Activated gamma-delta T cell treated with anti-CD3 and anti-CD28 coated beads, Interleukin-2, amount 50 U/mL, for 16 hours (primary cell): Measurements from ENCODE around the gene R3HCC1L.
"Not testable (repeated sequence)": the region's sequence is repeated elsewhere in the genome, so short reads cannot be mapped to it uniquely, and the experiment has no call there.

Experiments used
- DNase-seq: peaks from one replicate; pipeline ENCODE4 v3.0.0-alpha.2; 2020; ENCODE audit warnings: low read depth

R3HCC1L gene

DNA sequence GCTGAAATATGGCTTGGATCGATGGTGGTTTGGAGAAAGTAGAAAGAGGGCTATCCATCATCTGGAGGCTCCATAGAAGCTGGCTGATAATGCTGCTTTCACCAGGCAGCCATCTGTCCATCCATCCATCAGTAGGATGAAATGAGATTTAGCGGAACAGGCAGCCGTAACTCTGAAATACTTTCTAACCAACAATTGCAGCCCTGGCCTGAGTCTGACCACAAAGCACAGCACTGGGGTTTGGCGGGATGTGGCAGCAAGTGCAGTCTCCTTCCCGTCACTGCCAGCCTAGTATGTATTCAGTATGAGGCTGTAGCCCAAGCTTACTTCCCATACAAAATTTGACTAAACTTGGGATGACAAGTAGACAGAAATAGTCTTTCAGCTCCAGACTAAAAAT, 38.0 kb downstream of the R3HCC1L start:
- DNase-seq, result no peak

DNA sequence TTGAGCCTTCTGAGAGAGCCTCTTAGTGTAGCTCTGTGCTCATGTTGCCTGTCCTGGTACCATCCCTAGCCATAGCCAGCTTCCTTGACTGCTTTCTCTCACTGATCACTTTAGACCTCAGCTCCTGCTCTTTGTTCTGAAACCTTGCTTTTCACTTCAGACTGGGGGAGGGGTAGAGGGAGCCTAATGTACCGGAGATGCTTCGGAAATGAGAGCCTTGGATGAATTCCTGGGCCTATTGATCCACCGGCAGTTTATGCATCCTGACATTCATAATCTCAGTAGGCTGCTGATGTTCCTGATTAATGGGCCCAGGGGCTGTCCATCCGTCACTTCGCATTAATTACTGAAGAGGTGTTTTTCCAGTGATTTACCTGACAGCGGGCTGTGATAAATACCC, 38.8 kb downstream of the R3HCC1L start:
- DNase-seq, result no peak

DNA sequence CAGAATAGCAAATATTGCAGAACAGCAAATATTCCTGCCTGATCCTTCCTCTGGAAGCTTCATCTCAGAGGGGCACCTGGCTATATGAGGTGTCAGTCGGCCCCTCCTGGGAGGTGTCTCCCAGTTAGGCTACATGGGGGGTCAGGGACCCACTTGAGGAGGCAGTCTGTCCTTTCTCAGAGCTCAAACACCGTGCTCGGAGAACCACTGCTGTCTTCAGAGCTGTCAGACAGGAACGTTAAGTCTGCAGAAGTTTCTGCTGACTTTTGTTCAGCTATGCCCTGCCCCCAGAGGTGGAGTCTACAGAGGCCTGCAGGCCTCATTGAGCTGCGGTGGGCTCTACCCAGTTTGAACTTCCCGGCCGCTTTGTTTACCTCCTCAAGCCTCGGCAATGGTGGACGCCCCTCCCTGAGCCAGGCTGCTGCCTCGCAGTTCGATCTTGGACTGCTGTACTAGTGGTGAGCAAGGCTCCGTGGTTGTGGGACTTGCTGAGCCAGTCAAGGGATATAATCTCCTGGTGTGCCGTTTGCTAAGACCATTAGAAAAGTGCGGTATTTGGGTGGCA, 48.0 kb downstream of the R3HCC1L start:
- not testable (repeated sequence) for DNase-seq

DNA sequence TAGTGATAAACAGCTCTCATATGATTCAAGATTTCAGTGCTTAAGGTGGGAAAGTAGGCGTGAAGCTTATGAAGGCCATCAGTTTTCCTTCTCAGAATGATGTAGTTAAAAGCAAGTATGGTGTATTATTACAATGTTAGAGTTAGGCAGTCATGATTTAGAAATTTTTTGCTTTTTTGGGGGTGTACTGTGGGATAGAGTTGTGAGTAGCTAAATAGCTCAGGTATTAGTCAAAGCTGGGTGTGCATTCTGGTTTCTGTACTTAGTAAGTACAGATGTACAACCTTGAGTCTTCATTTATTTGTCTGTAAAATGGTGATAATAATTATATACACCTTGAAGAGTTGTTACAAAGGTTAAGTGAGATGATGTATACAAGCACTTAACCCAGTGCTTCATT, 52.2 kb downstream of the R3HCC1L start:
- no peak for DNase-seq

DNA sequence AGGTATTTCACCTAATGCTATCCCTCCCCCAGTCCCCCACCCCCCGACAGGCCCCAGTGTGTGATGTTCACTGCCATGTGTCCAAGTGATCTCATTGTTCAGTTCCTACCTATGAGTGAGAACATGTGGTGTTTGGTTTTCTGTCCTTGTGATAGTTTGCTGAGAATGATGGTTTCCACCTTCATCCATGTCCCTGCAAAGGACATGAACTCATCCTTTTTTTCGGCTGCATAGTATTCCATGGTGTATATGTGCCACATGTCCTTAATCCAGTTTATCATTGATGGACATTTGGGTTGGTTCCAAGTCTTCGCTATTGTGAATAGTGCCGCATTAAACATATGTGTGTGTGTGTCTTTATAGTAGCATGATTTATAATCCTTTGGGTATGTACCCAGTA, 56.3 kb downstream of the R3HCC1L start:
- not testable (repeated sequence) for DNase-seq

DNA sequence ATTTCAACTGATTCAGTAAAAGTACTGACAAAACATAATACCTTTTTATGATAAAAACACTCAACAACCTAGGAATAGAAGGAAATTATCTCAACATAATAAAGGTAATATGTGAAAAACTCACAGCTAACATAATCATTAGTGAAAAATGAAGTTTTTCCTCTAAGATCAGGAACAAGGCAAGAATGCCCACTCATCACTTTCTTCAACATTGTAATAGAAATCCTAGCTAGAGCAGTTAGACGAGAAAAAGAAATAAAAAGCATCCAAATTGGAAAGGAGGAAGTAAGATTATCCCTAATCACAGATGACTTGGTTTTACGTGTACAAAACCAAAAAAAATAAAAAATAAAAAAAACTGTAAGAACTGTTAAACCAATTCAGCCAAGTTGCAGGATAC, 58.6 kb downstream of the R3HCC1L start:
- no peak for DNase-seq

DNA sequence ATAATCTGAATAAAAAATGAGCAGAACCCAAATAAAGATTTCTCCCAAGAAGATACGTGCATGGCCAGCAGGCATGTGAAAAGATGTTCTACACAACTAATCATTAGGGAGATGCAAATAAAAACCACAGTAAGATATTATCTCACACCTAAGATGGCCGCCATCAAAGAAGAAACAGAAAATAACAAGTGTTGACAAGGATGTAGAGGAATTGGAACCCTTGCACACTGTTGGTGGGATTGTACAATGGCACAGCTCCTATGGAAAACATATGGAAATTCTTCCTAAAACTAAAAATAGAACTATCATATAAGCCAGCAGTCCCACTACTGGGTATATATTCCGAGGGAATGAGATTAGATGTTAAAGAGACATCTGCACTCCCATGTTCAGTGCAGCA, 60.2 kb downstream of the R3HCC1L start:
- no peak for DNase-seq

DNA sequence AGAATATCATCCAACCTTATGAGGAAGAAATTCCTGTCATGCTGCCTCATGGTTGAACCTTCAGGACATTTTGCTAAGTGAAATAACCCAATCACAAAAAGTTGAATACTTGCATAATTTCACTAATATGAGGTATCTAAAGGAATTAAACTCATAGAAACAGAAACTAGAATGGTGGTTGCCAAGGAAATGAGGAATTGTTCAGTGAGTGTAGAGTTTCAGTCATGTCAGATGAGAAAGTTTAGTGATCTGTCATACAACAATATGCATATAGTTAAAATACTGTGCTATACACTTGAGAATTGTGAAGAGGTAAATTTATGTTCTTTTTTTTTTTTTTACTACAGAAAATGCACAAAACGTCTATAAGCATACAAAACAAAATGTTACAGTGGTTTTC, 60.7 kb downstream of the R3HCC1L start:
- no peak for DNase-seq

DNA sequence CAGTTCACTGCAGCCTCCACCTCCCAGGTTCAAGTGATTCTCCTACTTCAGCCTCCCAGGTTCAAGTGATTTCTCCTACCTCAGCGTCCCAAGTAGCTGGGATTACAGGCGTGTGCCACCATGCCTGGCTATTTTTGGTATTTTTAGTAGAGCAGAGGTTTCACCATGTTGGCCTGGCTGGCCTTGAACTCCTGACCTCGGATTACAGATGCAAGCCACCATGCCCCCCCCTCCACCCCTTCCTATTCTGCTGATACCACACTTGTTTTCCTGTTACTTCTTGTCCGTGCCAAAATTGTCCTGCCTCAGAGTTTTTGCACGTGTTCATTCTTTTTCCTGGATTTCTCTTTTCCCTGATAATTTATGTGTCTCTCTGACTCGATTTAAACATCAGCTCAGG, 62.5 kb downstream of the R3HCC1L start:
- no peak for DNase-seq

DNA sequence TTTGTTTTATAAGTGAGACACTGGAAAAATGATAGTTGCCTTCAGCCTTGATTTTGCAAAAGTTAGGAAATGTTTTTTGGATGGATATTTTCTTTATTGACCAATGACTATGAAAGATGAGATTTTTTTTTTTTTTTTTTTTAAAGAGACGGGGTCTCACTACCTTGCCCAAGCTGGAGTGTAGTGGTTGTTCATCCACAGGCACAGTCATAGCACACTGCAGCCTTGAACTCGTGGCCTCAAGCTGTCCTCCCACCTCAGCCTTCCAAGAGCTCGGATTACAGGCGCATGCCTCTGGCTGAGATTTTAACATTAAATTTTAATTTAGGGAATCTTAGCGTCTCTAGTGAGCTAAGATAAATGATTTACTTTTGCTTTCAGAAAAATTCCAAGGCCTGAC, 67.3 kb downstream of the R3HCC1L start:
- no peak for DNase-seq

DNA sequence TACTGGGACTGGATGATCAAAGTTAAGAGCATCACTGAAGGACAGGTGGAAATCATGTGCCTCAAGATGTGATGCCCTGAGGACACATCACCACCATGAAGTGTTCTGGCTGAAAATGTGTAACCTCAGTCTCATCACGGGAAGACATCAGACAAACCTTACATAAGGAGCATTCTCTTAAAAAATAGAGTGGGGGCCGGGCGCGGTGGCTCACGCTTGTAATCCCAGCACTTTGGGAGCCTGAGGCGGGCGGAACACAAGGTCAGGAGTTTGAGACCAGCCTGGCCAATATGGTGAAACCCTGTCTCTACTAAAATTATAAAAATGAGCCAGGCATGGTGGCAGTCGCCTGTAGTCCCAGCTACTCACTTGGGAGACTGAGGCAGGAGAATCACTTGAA, 67.9 kb downstream of the R3HCC1L start:
- no peak for DNase-seq

DNA sequence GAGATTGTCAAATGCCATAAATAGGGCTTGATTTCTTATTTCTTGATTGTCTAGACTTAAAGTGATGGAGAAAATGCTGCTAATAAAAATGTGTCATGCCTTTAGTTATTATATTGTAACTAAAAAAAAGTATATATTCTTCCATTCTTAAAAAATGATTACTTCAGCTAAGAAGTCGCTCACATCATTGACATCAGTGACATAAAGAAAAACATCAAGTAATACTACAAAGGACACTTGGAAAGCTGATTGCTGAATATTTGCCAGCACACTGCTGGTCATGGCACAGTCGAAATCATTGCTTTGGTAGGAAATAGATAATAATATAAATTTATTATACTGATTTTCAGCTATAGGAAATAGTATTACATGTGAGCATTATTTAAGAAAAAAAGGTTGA, 70.9 kb downstream of the R3HCC1L start:
- no peak for DNase-seq

DNA sequence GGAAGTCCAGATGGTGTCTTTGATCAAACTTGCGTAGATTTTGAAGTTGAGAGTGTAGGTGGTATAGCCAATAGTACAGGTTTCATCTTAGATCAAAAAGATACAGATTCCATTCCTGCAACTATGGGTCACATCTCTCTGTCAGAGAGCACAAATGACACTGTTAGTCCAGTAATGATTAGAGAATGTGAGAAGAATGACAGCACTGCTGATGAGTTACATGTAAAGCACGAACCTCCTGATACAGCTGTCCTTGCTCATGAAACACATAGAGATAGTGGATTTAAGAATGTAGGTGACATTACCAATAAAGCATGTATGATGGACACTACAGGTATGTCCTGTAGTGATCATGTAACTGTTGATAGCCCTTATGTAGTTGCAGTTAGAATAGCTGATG, 74.5 kb downstream of the R3HCC1L start:
- no peak for DNase-seq

DNA sequence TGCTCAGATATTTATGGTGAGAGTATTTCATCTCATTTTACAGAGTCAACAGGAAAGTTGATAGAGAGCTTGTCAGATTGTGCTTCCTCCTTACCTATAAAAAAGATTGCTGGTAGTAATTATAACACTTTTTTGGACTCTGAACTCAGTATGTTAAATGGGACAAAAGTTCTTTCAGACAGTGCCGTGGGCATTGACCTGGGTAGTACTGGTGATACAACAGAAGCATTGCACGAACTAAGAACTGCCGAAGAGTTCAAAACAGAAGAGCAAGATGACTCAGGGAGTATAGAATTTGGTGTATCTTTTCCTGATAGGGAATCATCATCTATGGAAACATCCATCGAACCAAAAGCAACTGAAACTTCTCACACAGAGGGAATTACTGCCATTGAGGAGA, 75.0 kb downstream of the R3HCC1L start:
- no peak for DNase-seq

DNA sequence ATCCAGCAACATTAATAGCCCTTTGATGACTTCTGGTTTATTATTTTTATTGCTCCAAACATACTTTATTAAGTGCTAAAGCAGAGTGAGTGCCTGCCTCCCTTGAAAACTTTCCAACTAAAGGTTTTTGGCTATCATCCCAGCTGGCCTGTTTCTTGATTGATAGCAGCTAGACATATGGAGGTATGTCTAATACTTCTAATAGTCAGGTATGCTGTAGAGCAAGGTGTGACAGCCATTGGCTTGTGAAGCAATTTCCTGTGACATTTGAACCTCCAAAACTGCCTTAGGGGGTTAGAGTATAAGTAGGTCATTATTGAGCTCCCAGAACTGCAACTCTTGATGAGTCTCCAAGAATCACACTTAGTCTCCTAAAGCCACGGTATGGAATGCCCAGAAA, 77.7 kb downstream of the R3HCC1L start:
- no peak for DNase-seq

DNA sequence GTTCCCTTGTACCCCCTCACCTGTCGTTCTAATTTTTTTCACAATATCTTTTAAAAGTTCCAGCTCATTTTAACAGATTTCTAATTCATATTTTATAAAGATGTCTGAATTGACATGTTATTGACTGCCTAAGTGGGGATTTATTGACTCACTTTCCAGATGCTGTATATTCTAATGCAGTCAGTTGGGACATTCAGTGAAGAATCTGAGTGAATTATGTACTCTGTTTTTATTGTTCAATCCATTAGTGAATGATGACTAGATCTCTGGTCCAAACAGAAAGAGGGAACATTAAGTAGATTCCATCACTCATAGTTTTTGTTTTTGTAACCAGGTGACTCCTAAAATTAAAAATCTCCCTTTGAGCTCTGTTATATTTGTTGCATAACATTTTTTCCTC, 79.3 kb downstream of the R3HCC1L start:
- DNase-seq, result no peak

DNA sequence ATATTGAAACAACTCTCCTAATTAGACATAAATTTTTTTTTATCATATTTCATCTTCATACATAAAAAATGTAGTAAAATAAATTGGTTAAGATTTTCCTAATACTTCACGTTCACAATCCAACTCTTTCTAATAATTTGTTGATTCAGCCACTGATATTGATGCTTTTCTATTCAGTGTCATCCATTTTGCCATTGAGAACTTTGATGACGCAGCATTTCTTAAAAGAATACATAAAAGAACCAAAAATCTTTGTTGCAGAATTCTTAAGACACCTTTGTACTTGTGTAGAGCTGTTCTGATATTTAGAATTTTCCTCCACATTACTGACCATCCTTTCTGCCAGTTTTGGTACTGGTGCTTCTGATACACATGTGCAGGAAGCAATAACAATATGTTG, 80.9 kb downstream of the R3HCC1L start:
- no peak for DNase-seq

DNA sequence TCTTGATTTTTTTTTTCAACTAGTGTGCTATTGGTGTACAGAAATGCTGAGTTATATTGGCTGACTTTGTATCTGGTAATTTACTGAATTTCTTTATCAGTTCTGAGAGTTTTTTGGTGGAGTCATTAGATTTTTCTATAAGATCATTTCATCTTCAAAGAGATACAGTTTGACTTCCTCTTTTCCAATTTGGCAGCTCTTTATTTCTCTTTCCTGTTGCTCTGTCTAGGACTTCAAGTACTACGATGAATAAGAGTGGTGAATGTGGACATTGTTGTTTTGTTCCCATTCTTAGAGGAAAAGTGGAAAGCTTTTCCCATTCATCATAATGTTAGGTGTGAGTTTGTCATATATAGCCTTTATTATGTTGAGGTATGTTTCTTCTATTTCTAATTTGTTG, 83.3 kb downstream of the R3HCC1L start:
- no peak for DNase-seq

DNA sequence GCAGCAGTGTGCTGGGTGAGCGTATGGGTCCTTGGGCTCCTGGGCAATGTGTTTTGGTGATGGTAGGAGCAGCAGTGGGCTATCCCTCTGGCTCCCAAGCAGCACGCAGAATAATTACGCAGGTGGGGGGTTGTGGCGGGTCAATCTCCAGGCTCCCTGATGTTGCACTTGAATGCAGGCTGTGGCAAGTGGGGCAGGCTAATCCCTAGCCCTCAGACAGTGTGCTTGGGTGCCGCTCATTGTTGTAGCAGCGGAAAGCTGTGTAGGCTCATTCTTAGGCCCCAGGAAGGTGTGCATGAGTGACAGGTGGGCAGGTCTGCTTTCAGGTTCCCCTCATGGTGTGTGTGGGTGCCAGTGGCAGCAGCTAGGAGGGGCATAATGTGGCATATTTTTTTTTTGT, 89.4 kb downstream of the R3HCC1L start:
- DNase-seq, result no peak

DNA sequence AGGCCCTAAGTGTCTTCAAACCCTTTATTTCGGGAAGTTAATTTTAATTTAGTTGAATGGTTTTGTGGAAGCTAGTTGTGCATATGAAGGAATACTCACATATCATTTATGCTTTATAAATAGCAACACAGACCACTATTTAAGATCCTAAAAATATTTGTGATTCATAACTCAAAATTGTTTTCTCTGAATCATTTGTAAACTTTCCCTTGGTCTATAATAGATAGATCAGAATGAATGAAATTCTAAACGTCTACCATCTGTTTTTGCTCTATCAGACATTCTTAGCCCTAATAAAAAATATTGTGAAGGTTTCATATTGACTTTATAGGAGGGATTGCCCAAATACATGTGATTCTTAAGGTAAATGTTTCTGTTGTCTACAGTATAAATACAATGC, 90.1 kb downstream of the R3HCC1L start:
- DNase-seq, result no peak

DNA sequence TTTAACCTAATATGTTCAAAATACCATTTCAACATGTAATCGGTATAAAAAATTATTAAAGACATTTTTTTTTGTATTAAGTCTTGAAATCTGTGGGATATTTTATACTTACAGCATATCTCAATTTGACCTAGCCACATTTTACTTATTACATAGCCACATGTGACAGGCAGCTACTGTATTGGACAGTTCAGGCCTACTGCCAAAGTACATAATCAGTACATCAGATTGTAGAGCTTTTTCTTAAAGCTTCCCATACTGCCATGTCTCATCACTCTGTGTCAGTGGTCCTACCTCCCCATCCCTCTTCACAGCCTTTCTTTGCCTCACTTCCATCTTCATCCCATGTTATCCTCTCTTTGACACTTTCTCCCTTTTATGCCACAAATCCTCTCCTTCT, 90.5 kb downstream of the R3HCC1L start:
- DNase-seq, result no peak

DNA sequence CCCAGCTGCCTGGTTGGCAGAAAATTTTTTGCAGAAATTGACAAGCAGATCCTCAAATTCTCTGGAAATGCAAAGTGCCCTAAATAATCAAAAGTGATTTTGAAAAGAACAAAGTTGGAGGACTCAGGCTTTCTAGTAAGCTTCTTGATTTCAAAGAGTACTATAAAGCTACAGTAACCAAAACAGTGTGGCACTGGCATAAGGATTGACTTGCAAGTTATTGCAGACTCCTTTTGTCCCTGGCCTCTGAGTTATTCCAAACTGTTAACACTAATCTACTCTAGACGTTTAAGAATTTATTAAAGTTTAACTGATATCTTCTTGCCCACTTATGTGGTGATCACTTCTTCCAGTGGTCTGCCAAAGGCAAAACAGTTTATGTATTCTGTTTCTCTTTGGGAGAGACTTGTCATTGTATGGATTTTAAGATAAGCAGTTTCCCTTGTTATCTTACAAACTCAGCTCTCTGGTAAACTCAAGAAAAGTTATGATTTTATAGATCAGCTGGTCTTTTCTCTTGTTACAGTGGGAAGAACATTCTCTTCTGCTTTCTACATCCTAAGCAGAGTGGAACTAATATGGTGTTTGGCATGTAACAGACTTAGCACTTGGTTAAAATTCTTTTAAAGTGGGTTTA, 92.2 kb downstream of the R3HCC1L start:
- DNase-seq, result no peak

DNA sequence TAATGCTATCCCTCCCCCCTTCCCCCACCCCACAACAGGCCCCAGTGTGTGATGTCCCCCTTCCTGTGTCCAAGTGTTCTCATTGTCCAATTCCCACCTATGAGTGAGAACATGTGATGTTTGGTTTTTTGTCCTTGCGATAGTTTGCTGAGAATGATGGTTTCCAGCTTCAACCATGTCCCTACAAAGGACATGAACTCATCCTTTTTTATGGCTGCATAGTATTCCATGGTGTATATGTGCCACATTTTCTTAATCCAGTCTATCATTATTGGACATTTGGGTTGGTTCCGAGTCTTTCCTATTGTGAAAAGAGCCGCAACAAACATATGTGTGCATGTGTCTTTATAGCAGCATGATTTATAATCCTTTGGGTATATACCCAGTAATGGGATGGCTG, 93.3 kb downstream of the R3HCC1L start:
- DNase-seq, result not testable (repeated sequence)

DNA sequence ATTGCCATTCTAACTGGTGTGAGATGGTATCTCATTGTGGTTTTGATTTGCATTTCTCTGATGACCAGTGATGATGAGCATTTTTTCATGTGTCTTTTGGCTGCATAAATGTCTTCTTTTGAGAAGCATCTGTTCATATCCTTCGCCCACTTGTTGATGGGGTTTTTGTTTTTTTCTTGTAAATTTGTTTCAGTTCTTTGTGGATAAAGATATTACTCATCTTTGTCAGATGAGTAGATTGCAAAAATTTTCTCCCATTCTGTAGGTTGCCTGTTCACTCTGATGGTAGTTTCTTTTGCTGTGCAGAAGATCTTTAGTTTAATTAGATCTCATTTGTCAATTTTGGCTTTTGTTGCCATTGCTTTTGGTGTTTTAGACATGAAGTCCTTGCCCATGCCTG, 93.8 kb downstream of the R3HCC1L start:
- DNase-seq, result not testable (repeated sequence)

DNA sequence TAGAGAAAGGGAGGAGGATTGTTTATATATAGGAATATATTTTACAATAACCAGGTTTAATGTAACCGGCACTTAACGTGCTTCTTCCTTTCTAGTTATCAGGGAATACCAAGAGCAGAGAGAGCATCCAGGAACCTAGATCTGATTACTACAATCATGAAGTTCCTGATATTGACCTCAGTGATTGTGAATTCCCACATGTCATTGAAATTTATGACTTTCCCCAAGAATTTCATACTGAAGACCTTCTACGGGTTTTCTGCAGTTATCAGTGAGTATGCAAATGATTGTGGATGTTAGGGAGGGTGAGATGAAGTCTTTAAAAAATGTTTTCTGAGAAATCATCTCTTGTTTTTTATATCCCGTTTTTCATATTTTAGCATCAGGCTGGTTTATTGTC, 97.0 kb downstream of the R3HCC1L start:
- DNase-seq, result no peak
